ENCODE results near the gene TNKS2.

TNKS2 gene

DNA sequence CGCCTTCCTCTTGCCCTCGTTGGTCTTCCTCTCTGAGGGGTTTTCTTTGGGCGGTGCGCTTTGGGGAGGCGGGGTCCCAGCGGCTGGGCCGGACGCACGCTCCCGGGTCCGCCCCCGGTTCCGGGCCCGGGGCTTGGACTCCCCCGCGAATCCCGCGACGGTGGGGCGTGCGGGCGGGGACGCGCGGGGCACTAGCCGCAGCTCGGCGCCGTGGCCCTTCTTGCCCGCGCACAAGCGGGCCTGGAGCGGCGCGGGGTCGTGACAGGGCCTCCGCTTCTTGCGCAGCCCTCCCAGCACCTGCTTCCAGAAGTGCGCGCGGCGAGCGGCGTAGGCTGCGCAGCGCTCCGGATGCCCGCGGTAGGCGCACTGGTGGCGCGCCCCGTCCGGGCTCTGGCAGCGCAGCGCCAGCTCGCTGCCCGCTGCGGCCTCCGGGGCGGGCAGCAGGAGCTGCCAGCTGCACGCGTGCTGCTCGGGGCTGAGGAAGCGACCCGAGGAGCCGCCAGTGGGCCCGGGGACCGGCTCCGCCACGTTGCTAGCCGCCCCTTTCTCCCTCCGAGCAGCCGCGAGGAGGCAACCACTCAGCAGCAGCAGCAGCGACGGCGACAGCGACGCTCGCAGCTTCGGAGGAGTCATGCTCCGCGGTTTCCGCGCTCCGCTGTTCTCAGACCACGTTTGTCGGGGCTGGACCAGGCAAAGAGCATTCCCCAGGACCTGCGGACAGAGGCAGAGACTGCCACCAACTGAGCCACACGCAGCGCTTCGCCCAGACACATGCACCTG lies 110.3 kb downstream of the TNKS2 start:
- peak; percentile 72 for DNase-seq (ENCODE audit: low spot score)

DNA sequence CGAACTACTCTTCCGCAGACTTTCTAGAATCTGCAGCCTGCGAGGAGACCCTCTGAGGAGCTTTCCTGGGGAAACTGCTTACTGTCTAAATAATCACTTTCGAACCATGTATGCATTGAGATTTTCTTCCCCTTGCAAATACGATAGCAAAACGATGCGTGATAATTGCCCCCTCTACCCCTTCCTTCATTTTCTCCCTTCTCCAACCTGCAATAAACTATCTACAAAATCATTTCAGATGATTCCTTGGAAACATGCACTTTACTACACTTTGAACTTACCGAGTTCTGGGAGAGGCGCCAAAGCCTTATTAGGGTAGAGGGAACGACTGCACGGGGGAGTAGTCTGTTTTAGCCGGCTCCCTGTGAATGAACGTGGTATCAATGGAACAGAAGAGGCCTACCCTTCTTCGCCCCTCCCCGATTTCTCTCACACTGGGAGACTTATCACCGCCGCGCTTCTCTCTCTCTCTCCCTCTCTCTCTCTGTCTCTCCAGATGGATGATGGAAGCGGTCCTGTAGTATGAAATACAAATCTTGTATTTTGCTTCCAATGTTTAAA lies 111.0 kb downstream of the TNKS2 start, which contains the start of gene FGFBP3:
Gene FGFBP3, minus strand, starts transcription at position 370 of the 561 bp plus-strand sequence. CDS start 517 bp downstream, outside the sequence.
- peak; percentile 18 for DNase-seq (ENCODE audit: low spot score)

DNA sequence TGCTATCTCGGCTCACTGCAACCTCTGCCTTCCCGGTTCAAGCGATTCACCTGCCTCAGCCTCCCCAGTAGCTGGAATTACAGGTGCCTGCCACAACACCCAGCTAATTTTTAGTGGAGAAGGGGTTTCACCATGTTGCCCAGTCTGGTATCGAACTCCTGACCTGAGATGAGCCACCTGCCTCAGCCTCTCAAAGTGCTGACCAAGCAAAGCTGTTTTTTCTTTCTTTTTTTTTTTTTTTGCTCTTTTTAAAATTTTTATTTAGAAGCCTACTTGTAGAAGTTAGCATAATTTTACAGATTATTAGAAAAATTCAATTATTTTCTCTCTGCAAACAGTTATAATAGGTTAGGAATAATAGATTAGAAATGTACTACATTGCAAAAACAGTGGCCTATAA lies 112.2 kb downstream of the TNKS2 start:
- DNase-seq (ENCODE audit: low spot score), result no peak

Measured in CD4-positive, alpha-beta T cell treated with Interleukin-15 for 4 hours (primary cell).